Stimulated activated CD4-positive, alpha-beta T cell treated with anti-CD3 and anti-CD28 coated beads, Interleukin-15, amount 100 ng/mL, for 24 hours (primary cell): ENCODE data around the gene AGL.
A peak's percentile ranks its signal among the peaks of the same experiment; 100 is the strongest.
"Not testable (repeated sequence)": the region's sequence is repeated elsewhere in the genome, so short reads cannot be mapped to it uniquely, and the experiment has no call there.

ENCODE experiments used
- DNase-seq: peaks from one replicate; pipeline ENCODE4 v3.0.0-alpha.2; 2020

AGL gene

DNA sequence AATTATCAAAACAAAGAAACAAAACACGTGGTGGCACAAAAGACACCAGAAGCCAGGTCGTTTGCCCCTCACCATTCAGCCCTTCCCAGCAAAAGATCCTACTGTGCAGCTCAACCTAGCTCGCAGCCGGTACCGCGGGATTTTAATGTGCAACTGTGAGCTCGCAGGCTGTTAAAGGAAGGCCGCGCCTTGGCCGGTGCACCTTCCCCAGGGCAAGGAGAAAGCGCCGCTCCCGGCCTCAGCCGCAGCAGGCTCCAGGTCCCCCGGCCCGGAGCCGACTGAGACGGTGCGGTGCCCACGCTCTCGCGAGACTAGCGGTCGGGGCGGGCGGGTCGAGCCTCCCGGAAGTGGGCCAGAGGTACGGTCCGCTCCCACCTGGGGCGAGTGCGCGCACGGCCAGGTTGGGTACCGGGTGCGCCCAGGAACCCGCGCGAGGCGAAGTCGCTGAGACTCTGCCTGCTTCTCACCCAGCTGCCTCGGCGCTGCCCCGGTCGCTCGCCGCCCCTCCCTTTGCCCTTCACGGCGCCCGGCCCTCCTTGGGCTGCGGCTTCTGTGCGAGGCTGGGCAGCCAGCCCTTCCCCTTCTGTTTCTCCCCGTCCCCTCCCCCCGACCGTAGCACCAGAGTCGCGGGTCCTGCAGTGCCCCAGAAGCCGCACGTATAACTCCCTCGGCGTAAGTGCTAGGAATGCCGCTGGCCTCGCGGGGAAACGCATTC lies at the start of gene AGL:
TSS of gene AGL (plus strand) at position 618 of the 715 bp plus-strand sequence. CDS start 682 bp downstream, outside the sequence.
- DNase-seq: peak; percentile 92

DNA sequence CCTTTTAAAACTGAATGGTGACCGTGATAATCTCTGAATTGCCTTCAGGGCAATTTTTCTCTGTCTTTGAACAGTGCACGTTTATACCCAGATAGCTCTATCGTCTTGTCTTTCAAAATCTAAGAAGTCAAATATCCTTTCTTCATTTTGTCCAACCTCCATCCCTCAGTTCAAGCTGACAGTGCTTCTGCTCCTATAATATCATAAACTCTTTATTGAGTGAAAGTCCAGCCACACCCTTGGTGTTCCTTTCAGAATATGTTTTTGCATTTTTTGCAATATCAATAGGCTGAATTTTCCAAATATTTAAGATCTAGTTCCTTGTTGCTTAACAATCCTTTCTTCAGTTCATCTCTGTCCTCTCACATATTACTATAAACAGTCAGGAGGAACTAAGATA lies 48.6 kb upstream of the AGL start:
- no peak for DNase-seq

DNA sequence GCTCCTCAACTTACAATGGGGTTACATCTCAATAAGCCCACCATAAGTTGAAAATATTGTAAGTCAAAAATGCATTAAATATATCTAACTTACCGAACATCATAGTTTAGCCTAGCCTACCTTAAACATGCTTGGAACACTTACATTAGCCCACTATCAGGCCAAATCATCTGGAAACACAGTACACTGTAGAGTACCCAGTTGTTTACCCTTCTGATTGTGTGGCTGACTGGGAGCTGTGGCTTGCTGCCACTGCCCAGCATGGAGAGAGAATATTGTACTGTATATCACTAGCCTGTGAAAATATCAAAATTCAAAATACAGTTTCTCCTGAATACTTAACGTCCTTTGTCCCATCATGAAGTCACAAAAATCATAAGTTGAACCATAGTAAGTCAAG lies 43.3 kb upstream of the AGL start:
- DNase-seq: no peak

- DNase-seq: peak; percentile 32
These were observed 41.6 kb upstream of the AGL start for GRCh38 chr1:99808391-99809115.

DNA sequence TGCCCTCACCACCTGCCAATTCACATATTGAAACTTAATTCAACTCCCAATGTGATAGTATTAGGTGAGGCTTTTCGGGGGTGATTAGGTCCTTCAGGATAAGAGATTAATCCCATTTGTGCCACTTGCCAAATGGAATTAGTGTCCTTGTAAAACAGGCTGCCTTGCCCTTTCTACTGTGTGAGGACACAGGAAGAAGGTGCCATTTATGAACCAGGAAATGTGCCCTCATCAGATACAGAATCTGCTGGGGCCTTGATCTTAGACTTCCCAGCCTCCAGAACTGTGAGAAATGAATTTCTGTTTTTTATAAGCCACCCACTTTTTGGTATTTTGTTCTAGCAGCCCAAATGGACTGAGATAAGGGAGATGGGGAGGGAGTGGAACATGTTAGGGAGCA lies 39.1 kb upstream of the AGL start:
- no peak for DNase-seq

GRCh38 chr1:99811747-99812146 lies 38.4 kb upstream of the AGL start:
- no peak for DNase-seq

- DNase-seq: no peak
These were observed 35.7 kb upstream of the AGL start for GRCh38 chr1:99814373-99814900.

DNA sequence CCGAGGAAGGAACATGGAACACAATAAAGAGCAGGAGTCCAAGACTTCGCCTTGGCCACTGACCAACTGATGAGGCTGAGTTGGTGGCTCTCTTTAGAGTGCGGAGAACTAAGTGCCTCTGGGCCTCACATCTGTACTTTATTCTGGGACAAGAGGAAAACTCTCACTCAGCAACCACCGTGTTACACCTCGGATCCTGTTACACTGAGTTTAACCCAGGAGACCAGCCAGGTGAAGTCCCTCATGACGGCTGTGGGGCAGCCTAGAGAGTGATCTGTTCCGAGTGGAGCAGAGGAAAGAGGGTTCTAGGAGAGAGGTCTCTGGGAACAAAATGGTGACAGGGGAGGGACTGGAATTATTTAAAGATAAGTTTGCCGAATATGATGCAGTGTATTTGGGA lies 33.5 kb upstream of the AGL start:
- DNase-seq: no peak

GRCh38 chr1:99818063-99818699 lies 32.0 kb upstream of the AGL start:
- DNase-seq: no peak

GRCh38 chr1:99820546-99820945 lies 29.6 kb upstream of the AGL start:
- peak; percentile 25 for DNase-seq

- no peak for DNase-seq
These were observed 25.1 kb upstream of the AGL start for GRCh38 chr1:99825098-99825497.

GRCh38 chr1:99825702-99826101 lies 24.5 kb upstream of the AGL start:
- DNase-seq: no peak

- no peak for DNase-seq
These were observed 22.2 kb upstream of the AGL start for GRCh38 chr1:99827970-99828369.

DNA sequence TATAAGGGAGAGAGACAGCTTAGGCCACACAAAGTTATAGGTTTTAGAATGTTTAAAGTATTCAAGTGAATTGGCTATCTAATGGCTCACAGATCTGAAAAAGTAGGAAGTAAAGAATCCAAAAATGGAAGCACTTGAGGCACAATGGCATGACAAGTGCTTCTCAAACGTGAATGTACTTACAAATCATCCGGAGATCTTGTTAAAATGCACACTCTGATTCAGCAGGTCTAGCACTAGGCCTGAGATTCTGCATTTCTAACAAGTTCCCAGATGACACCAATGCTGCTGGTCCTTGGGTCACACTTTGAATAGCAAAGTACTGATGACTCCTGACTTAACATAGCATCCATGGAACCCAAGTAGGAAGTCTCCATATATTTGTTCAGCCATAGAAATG lies 20.9 kb upstream of the AGL start:
- no peak for DNase-seq

DNA sequence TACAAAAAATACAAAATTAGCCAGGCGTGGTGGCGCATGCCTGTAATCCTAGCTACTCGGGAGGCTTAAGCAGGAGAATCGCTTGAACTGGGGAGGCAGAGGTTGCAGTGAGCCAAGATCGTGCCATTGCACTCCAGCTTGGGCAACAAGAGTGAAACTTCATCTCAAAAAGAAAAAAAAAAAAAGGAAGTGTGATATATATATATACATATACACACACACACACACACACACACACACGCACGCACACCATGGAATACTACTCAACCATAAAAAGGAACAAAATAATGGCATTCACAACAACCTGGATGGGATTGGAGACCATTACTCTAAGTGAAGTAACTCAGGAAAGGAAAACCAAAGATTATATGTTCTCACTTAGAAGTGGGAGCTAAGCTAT lies 16.2 kb upstream of the AGL start:
- DNase-seq: not testable (repeated sequence)

GRCh38 chr1:99836171-99837103 lies 13.7 kb upstream of the AGL start:
- DNase-seq: not testable (repeated sequence)

GRCh38 chr1:99840353-99840752 lies 9.8 kb upstream of the AGL start:
- DNase-seq: not testable (repeated sequence)

DNA sequence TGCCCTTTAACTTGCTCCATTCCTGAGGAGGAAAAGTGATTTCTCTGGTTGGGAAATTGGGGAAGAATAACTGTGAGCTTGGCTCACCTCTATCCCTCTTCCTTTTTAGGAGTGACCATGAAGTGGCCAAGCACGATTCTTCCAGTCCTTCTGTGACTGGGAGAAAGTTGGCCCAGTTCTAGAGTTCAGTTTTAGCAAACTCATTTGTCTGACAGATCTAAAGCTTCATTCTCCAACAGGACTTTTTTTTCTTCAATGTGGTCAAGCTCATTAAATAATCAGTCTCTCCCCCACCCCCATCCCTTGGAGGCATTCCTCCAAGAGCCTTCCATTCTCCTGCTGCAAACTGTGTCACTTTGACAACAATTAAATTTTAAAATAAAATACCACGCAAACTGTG lies 6.4 kb upstream of the AGL start:
- DNase-seq: no peak

DNA sequence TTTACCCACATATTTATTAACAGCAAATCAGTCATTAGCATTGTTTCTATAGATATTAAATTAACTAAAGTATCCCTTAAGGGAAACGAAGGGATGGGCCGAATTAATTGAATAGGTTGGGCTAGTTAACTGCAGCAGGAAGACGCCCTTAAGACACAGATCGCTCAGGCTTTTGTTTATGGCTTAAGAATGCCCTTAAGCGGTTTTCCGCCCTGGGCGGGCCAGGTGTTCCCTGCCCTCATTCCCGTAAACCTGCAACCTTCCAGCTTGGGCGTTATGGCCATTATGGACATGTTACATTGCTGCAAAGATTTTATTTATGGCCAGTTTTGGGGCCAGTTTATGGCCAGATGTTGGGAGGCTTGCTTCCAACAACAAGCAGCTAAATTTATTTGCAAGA lies 5.0 kb upstream of the AGL start:
- DNase-seq: not testable (repeated sequence)

DNA sequence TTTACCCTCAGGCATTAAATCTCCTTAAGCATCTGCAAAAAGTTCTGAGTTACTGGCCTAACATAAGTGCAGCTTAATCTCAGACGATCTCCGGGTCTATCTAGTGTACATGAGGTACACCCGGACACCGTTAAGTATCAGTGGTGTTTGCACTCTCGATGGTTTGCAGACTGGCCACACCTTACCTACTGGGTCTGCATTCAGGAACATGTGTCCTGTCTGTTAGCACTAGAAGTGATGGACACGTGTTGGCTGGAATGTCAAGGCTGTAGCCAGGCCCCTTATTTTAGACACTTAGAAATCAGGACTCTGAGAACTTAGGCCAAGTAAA lies 783 bp upstream of the AGL start:
- peak; percentile 17 for DNase-seq

DNA sequence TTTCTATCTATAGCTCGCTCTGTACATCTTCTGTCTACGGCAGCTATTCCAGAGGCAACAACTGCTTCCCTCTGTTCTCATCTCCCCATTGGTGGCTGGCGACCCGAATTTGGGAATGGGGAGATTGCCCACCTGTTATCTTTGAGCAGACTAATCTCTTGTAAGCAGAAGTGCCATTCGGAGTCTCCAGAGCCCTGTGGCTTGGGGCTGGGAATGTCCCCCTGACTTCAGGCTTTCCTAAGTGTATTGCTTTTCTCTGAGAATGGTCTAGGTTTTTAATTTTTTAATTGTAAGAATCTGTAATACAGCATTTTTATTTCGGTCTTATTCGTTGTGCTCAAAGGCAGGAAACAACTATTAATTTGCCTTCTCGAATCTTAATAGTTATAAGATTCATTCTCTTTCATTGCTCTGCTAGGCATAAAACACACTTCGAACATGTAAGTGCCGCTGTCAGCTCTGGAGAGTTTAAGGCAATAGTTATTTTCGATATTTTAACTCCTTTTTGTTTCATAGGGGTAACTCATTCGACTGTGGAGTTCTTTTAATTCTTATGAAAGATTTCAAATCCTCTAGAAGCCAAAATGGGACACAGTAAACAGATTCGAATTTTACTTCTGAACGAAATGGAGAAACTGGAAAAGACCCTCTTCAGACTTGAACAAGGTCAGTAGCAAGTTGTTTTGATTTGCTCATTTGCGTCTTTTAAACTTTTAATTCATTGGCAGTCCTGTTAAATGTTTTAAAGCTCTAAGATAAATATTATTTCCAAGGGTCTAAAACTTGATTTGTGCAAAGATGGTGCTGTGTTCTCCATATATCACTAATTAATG lies 514 bp downstream of the AGL start:
- DNase-seq: no peak
